ENCODE measurements around the gene PIEZO1. TPM values are rescaled to one million over a fixed set of nuclear protein-coding genes. Genes with fewer than 3 reads are reported as not detected.

PIEZO1 gene
- total RNA-seq, 2 donors from 2014 or later, result 272 to 318 TPM

GRCh38 chr16:88698646-88699045, 86.4 kb downstream of the PIEZO1 start:
- peaks cover 39% of the 10 kb centered on the region for H3K4me1 Mint-ChIP-seq
- no peaks in the 10 kb centered on the region for H3K27me3 Mint-ChIP-seq
- H3K27ac Mint-ChIP-seq, result no peak overlapping the region
- H3K4me3 Mint-ChIP-seq, result peak overlapping the region; percentile 74
- no peaks in the 10 kb centered on the region for H3K9me3 ChIP-seq (ENCODE audit: control insufficient read depth, low read length, poor library complexity, severe bottlenecking)
- peaks cover 5% of the 10 kb centered on the region for H3K36me3 Mint-ChIP-seq (ENCODE audit: low read depth)
- ATAC-seq, result no peak
- DNase-seq, result no peak

GRCh38 chr16:88697831-88698615, 87.0 kb downstream of the PIEZO1 start:
- no peak for DNase-seq
- H3K4me1 Mint-ChIP-seq, result peaks cover 36% of the 10 kb centered on the region
- H3K9me3 ChIP-seq (ENCODE audit: control insufficient read depth, low read length, poor library complexity, severe bottlenecking), result no peaks in the 10 kb centered on the region
- no peak for ATAC-seq
- H3K27me3 Mint-ChIP-seq, result no peaks in the 10 kb centered on the region
- H3K4me3 Mint-ChIP-seq, result peak overlapping the region; percentile 74
- H3K36me3 Mint-ChIP-seq (ENCODE audit: low read depth), result peaks cover 5% of the 10 kb centered on the region
- peak overlapping the region; percentile 86 for H3K27ac Mint-ChIP-seq

GRCh38 chr16:88697116-88697830, 87.7 kb downstream of the PIEZO1 start:
- peak overlapping the region; percentile 74 for H3K4me3 Mint-ChIP-seq
- H3K9me3 ChIP-seq (ENCODE audit: control insufficient read depth, low read length, poor library complexity, severe bottlenecking), result no peaks in the 10 kb centered on the region
- H3K4me1 Mint-ChIP-seq, result peaks cover 37% of the 10 kb centered on the region
- peak overlapping the region; percentile 86 for H3K27ac Mint-ChIP-seq
- no peak for DNase-seq
- no peak for ATAC-seq
- H3K27me3 Mint-ChIP-seq, result no peaks in the 10 kb centered on the region
- H3K36me3 Mint-ChIP-seq (ENCODE audit: low read depth), result peaks cover 2% of the 10 kb centered on the region

- Mint-ChIP-seq H3K4me1 (peaks cover 36% of the 10 kb centered on the region), H3K27ac (no peak overlapping the region), H3K27me3 (no peaks in the 10 kb centered on the region), H3K36me3 (ENCODE audit: low read depth) (peaks cover 2% of the 10 kb centered on the region), H3K4me3 (no peak overlapping the region)
- ATAC-seq (no peak), DNase-seq (no peak)
- H3K9me3 ChIP-seq (ENCODE audit: control insufficient read depth, low read length, poor library complexity, severe bottlenecking), result no peaks in the 10 kb centered on the region
These were observed 88.6 kb downstream of the PIEZO1 start for GRCh38 chr16:88696441-88696840.

GRCh38 chr16:88695753-88696152, 89.3 kb downstream of the PIEZO1 start:
- no peak for DNase-seq
- no peaks in the 10 kb centered on the region for H3K27me3 Mint-ChIP-seq
- ATAC-seq, result no peak
- H3K4me3 Mint-ChIP-seq, result no peak overlapping the region
- H3K27ac Mint-ChIP-seq, result no peak overlapping the region
- no peaks in the 10 kb centered on the region for H3K9me3 ChIP-seq (ENCODE audit: control insufficient read depth, low read length, poor library complexity, severe bottlenecking)
- H3K36me3 Mint-ChIP-seq (ENCODE audit: low read depth), result no peaks in the 10 kb centered on the region
- peaks cover 35% of the 10 kb centered on the region for H3K4me1 Mint-ChIP-seq

GRCh38 chr16:88695218-88695617, 89.8 kb downstream of the PIEZO1 start:
- DNase-seq (no peak), ATAC-seq (no peak)
- H3K4me3 Mint-ChIP-seq, result no peak overlapping the region
- no peak overlapping the region for H3K27ac Mint-ChIP-seq
- peaks cover 38% of the 10 kb centered on the region for H3K4me1 Mint-ChIP-seq
- H3K9me3 ChIP-seq (ENCODE audit: control insufficient read depth, low read length, poor library complexity, severe bottlenecking), result no peaks in the 10 kb centered on the region
- H3K27me3 Mint-ChIP-seq, result no peaks in the 10 kb centered on the region
- H3K36me3 Mint-ChIP-seq (ENCODE audit: low read depth), result no peaks in the 10 kb centered on the region

- H3K36me3 Mint-ChIP-seq (ENCODE audit: low read depth), result no peaks in the 10 kb centered on the region
- no peaks in the 10 kb centered on the region for H3K9me3 ChIP-seq (ENCODE audit: control insufficient read depth, low read length, poor library complexity, severe bottlenecking)
- no peak overlapping the region for H3K27ac Mint-ChIP-seq
These were observed 90.6 kb downstream of the PIEZO1 start for GRCh38 chr16:88694221-88695087.

GRCh38 chr16:88693420-88694177, 91.4 kb downstream of the PIEZO1 start:
- peak overlapping the region; percentile 93 for H3K27ac Mint-ChIP-seq
- peaks cover 39% of the 10 kb centered on the region for H3K4me1 Mint-ChIP-seq
- DNase-seq (no peak), ATAC-seq (peak; percentile 15)
- H3K27me3 Mint-ChIP-seq, result no peaks in the 10 kb centered on the region
- H3K9me3 ChIP-seq (ENCODE audit: control insufficient read depth, low read length, poor library complexity, severe bottlenecking), result no peaks in the 10 kb centered on the region
- H3K36me3 Mint-ChIP-seq (ENCODE audit: low read depth), result no peaks in the 10 kb centered on the region
- H3K4me3 Mint-ChIP-seq, result peak overlapping the region; percentile 75

More at GRCh38 chr16:88694221-88695087, 90.6 kb downstream of the PIEZO1 start:
- no peak for DNase-seq
- Mint-ChIP-seq H3K4me3 (peak overlapping the region; percentile 52), H3K4me1 (peaks cover 32% of the 10 kb centered on the region), H3K27me3 (no peaks in the 10 kb centered on the region)
- no peak for ATAC-seq

- H3K9me3 ChIP-seq (ENCODE audit: control insufficient read depth, low read length, poor library complexity, severe bottlenecking), result no peaks in the 10 kb centered on the region
- peak overlapping the region; percentile 75 for H3K4me3 Mint-ChIP-seq
- ATAC-seq, result peak; percentile 49
- no peaks in the 10 kb centered on the region for H3K27me3 Mint-ChIP-seq
- H3K27ac Mint-ChIP-seq, result peak overlapping the region; percentile 93
- DNase-seq, result no peak
- no peaks in the 10 kb centered on the region for H3K36me3 Mint-ChIP-seq (ENCODE audit: low read depth)
- peaks cover 38% of the 10 kb centered on the region for H3K4me1 Mint-ChIP-seq
These were observed 92.2 kb downstream of the PIEZO1 start for GRCh38 chr16:88692861-88693260.

- H3K4me1 Mint-ChIP-seq, result peaks cover 34% of the 10 kb centered on the region
- no peaks in the 10 kb centered on the region for H3K9me3 ChIP-seq (ENCODE audit: control insufficient read depth, low read length, poor library complexity, severe bottlenecking)
- DNase-seq (no peak), ATAC-seq (peak; percentile 55)
- peak overlapping the region; percentile 93 for H3K27ac Mint-ChIP-seq
- no peaks in the 10 kb centered on the region for H3K27me3 Mint-ChIP-seq
- H3K36me3 Mint-ChIP-seq (ENCODE audit: low read depth), result no peaks in the 10 kb centered on the region
- H3K4me3 Mint-ChIP-seq, result peak overlapping the region; percentile 75
These were observed 93.0 kb downstream of the PIEZO1 start for GRCh38 chr16:88691924-88692560.

- no peak for ATAC-seq
- peak overlapping the region; percentile 93 for H3K27ac Mint-ChIP-seq
- H3K36me3 Mint-ChIP-seq (ENCODE audit: low read depth), result no peaks in the 10 kb centered on the region
- H3K4me1 Mint-ChIP-seq, result peaks cover 34% of the 10 kb centered on the region
- H3K27me3 Mint-ChIP-seq, result no peaks in the 10 kb centered on the region
- DNase-seq, result no peak
- H3K9me3 ChIP-seq (ENCODE audit: control insufficient read depth, low read length, poor library complexity, severe bottlenecking), result no peaks in the 10 kb centered on the region
- peak overlapping the region; percentile 84 for H3K4me3 Mint-ChIP-seq
These were observed 93.7 kb downstream of the PIEZO1 start for GRCh38 chr16:88691129-88691813.
